ENCODE measurements around the gene THUMPD3.
A peak's percentile ranks its signal among the peaks of the same experiment; 100 is the strongest.

The THUMPD3 gene

GRCh38 chr3:9346141-9346540, 16.7 kb upstream of the THUMPD3 start:
- TF ChIP-seq, protein P1, sequence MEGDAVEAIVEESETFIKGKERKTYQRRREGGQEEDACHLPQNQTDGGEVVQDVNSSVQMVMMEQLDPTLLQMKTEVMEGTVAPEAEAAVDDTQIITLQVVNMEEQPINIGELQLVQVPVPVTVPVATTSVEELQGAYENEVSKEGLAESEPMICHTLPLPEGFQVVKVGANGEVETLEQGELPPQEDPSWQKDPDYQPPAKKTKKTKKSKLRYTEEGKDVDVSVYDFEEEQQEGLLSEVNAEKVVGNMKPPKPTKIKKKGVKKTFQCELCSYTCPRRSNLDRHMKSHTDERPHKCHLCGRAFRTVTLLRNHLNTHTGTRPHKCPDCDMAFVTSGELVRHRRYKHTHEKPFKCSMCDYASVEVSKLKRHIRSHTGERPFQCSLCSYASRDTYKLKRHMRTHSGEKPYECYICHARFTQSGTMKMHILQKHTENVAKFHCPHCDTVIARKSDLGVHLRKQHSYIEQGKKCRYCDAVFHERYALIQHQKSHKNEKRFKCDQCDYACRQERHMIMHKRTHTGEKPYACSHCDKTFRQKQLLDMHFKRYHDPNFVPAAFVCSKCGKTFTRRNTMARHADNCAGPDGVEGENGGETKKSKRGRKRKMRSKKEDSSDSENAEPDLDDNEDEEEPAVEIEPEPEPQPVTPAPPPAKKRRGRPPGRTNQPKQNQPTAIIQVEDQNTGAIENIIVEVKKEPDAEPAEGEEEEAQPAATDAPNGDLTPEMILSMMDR (IDR thresholded peaks at IDR 0.05): no peak

GRCh38 chr3:9347081-9347480, 15.8 kb upstream of the THUMPD3 start:
- TF ChIP-seq, protein P1 (IDR thresholded peaks at IDR 0.05): no peak

DNA sequence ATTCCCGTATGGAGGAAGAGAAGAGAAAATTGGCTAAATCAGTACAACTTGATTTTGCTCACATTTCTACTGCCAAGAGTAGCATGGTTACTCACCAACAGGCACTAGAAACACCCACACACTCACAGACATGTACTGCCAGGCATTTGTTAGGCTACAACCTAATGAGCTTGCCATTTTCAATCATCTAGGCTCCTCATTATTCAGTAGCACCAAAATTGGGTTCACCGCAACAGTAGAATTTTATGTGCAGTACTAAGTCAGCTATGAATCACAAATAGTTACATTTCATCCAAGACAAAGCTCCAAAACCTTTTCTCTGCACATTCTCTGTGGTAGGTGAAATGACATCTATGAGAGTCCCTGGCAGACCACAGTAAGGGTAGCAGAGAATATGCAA, 15.0 kb upstream of the THUMPD3 start:
- TF ChIP-seq, protein P1 (IDR thresholded peaks at IDR 0.05): no peak

- TF ChIP-seq, protein P1 (IDR thresholded peaks at IDR 0.05): no peak
These were observed 13.3 kb upstream of the THUMPD3 start for GRCh38 chr3:9349321-9350117.

DNA sequence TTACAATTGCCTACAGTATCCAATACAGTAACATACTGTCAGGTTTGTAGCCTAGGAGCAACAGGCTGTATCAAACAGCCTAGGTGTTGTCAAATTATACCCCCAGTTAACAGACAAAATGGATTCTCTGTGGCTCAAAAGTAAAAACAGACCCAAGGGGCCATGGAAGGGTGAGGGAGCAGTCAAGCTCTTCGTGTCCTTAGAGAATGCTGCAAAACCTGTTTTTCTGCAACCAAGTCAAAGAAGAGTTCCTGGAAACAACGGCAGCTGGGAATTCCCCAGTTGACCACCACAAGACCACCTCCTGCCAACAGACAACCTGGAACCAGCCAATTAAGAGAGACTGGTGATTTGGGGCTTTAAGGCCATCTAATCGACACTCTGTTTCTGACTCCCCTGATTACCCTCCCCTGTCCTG, 11.1 kb upstream of the THUMPD3 start:
- TF ChIP-seq, protein P1 (IDR thresholded peaks at IDR 0.05): no peak

DNA sequence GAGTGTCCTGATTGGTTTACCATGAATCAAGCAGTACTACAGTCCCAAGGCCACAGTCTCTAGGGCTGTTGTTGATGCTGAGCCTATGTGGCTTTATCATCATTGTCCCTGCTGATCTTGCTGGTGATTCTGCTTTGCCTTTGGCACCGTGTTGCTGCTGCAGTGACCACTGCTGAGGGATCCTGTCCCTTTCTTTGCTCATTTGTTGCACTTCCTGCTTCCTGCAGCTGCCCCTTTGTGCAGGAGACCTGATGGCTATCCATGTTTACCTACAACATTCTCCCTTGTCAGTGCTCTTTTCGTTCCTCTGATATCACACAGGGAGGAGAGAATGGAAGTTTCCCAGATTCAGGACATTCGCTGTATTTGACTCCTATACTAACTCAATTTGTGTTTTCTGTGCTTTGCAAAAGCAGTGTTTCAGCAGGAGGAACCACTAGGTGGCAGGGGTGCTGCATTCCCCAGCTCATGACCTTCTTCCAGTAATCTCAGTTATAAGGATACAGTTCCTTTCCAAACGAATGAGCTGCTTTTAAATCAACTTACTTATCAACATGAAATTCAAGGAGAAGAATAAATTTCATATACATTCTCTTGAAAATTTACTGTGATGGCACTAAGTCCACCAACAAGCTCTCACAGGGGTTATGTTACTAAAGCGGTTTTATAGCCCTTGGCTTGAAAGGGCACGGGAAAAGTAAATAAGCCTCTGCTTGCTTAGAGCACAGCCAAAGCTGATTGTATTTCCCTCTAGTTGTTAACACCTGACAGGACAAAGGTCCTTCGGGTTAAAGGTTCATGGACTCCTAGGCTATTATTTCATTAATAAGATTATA, 9.7 kb upstream of the THUMPD3 start:
- TF ChIP-seq, protein P1 (IDR thresholded peaks at IDR 0.05): peak; percentile 98

- TF ChIP-seq, protein P1 (IDR thresholded peaks at IDR 0.05): no peak
These were observed 1.0 kb upstream of the THUMPD3 start for GRCh38 chr3:9361691-9362388.
